Mammary epithelial cell (primary cell): ENCODE measurements around the gene AP4M1.

Experiments
- EZH2 ChIP-seq: IDR thresholded peaks from 2 replicates; pipeline ENCODE4 v1.6.1; 2012; ENCODE audit warnings: low read length, inconsistent platforms, borderline replicate concordance
- TF ChIP-seq, protein P1 (sequence below), 2 donors: IDR thresholded peaks in 1 of 2; conservative IDR thresholded peaks in 1 of 2; 2 replicates each; pipeline ENCODE4 v1.5.1; 2011 to 2012; ENCODE audit warnings: inconsistent platforms in 2 of 2, low read length in 2 of 2, mild to moderate bottlenecking in 2 of 2, control low read depth in 1 of 2, low read depth in 1 of 2; ENCODE audit not compliant: insufficient read depth in 1 of 2; ENCODE audit errors: extremely low read depth in 1 of 2

GRCh38 chr7:100082978-100083377 lies 18.5 kb upstream of the AP4M1 start:
- TF ChIP-seq, protein P1, sequence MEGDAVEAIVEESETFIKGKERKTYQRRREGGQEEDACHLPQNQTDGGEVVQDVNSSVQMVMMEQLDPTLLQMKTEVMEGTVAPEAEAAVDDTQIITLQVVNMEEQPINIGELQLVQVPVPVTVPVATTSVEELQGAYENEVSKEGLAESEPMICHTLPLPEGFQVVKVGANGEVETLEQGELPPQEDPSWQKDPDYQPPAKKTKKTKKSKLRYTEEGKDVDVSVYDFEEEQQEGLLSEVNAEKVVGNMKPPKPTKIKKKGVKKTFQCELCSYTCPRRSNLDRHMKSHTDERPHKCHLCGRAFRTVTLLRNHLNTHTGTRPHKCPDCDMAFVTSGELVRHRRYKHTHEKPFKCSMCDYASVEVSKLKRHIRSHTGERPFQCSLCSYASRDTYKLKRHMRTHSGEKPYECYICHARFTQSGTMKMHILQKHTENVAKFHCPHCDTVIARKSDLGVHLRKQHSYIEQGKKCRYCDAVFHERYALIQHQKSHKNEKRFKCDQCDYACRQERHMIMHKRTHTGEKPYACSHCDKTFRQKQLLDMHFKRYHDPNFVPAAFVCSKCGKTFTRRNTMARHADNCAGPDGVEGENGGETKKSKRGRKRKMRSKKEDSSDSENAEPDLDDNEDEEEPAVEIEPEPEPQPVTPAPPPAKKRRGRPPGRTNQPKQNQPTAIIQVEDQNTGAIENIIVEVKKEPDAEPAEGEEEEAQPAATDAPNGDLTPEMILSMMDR (conservative IDR thresholded peaks at IDR 0.05 in 1 of 2, IDR thresholded peaks at IDR 0.05 in 1 of 2; ENCODE audit: extremely low read depth in 1 of 2, insufficient read depth in 1 of 2, low read depth in 1 of 2, low read length in 2 of 2) = no peak
- TF ChIP-seq EZH2 = no peak
